Trophoblast cell (in vitro differentiated cells and primary cell): ENCODE data around the gene TUNAR.

Source experiments
- DNase-seq, 2 donors: peaks; one replicate each; pipeline ENCODE4 v3.0.0-alpha.2; 2016
- H2AFZ ChIP-seq: 2 replicates; pipeline ENCODE4 v1.6.1; 2013; ENCODE audit warnings: low read length, moderate library complexity, mild to moderate bottlenecking; ENCODE audit not compliant: insufficient read depth, poor library complexity
- H2AK5ac ChIP-seq: 2 replicates; pipeline ENCODE4 v1.6.1; 2013; ENCODE audit warnings: mild to moderate bottlenecking, low read length
- H2BK120ac ChIP-seq: 2 replicates; pipeline ENCODE4 v1.6.1; 2013; ENCODE audit warnings: low read length, mild to moderate bottlenecking, moderate library complexity; ENCODE audit not compliant: insufficient read depth, poor library complexity
- H2BK12ac ChIP-seq: 2 replicates; pipeline ENCODE4 v1.6.1; 2013; ENCODE audit warnings: mild to moderate bottlenecking, low read length, moderate library complexity
- H2BK5ac ChIP-seq: 2 replicates; pipeline ENCODE4 v1.6.1; 2013; ENCODE audit warnings: low read length, low read depth, moderate library complexity, mild to moderate bottlenecking; ENCODE audit not compliant: poor library complexity
- H3K14ac ChIP-seq: 2 replicates; pipeline ENCODE4 v1.6.1; 2013; ENCODE audit warnings: mild to moderate bottlenecking, low read length
- H3K18ac ChIP-seq: 2 replicates; pipeline ENCODE4 v1.6.1; 2013; ENCODE audit warnings: mild to moderate bottlenecking, low read length
- H3K23ac ChIP-seq: 2 replicates; pipeline ENCODE4 v1.6.1; 2013; ENCODE audit warnings: low read length
- H3K27ac ChIP-seq: 2 replicates; pipeline ENCODE4 v1.5.1; 2013; ENCODE audit warnings: low read depth, mild to moderate bottlenecking, inconsistent platforms, low read length, moderate library complexity
- H3K27me3 ChIP-seq: 2 replicates; pipeline ENCODE4 v1.6.1; 2013; ENCODE audit warnings: inconsistent platforms, mild to moderate bottlenecking, low read length, moderate library complexity; ENCODE audit not compliant: insufficient read depth
- H3K36me3 ChIP-seq, 2 experiments: 1 replicate in 1 of 2; 2 replicates in 1 of 2; pipeline ENCODE4 v1.6.1; 2013; ENCODE audit warnings: low read length in 2 of 2, mild to moderate bottlenecking in 2 of 2, moderate library complexity in 1 of 2; ENCODE audit not compliant: insufficient read depth in 2 of 2, control insufficient read depth in 1 of 2
- H3K4ac ChIP-seq: 2 replicates; pipeline ENCODE4 v1.6.1; 2013; ENCODE audit warnings: low read depth, mild to moderate bottlenecking, low read length, moderate library complexity
- H3K4me1 ChIP-seq, 2 experiments: 1 replicate in 1 of 2; 2 replicates in 1 of 2; pipeline ENCODE4 v1.6.1; 2013; ENCODE audit warnings: low read length in 2 of 2, mild to moderate bottlenecking in 2 of 2, moderate library complexity in 1 of 2; ENCODE audit not compliant: insufficient read depth in 2 of 2, control insufficient read depth in 1 of 2
- H3K4me2 ChIP-seq: 2 replicates; pipeline ENCODE4 v1.6.1; 2013; ENCODE audit warnings: inconsistent platforms, mild to moderate bottlenecking, low read length, moderate library complexity
- H3K4me3 ChIP-seq: 2 replicates; pipeline ENCODE4 v1.5.1; 2013; ENCODE audit warnings: mild to moderate bottlenecking, low read depth, low read length, inconsistent platforms
- H3K79me1 ChIP-seq: one replicate; pipeline ENCODE4 v1.6.1; 2013; ENCODE audit warnings: low read length
- H3K79me2 ChIP-seq: 2 replicates; pipeline ENCODE4 v1.6.1; 2013; ENCODE audit warnings: low read length, mild to moderate bottlenecking; ENCODE audit not compliant: control insufficient read depth, insufficient read depth, poor library complexity
- H3K9ac ChIP-seq: 2 replicates; pipeline ENCODE4 v1.6.1; 2013; ENCODE audit warnings: mild to moderate bottlenecking, low read length
- H3K9me3 ChIP-seq: 2 replicates; pipeline ENCODE4 v1.6.1; 2013; ENCODE audit warnings: low read depth, mild to moderate bottlenecking, control low read depth, inconsistent platforms, low read length; ENCODE audit not compliant: insufficient read depth
- H4K12ac ChIP-seq: 2 replicates; pipeline ENCODE4 v1.6.1; 2013; ENCODE audit warnings: low read depth, mild to moderate bottlenecking, low read length, moderate library complexity
- H4K8ac ChIP-seq: 2 replicates; pipeline ENCODE4 v1.6.1; 2013; ENCODE audit warnings: low read depth, mild to moderate bottlenecking, low read length, moderate library complexity
- H4K91ac ChIP-seq: one replicate; pipeline ENCODE4 v1.6.1; 2013; ENCODE audit warnings: low read depth, mild to moderate bottlenecking, low read length, moderate library complexity
- WGBS: extraction: QIAGEN DNeasy Blood & Tissue Kit; methylation state at CpG from one replicate; pipeline ENCODE4 v1.1.7; 2013; ENCODE audit warnings: missing lambda C conversion rate; ENCODE audit not compliant: insufficient read length, insufficient coverage; ENCODE audit errors: extremely low coverage; 5-methylcytosine and 5-hydroxymethylcytosine counted together

The TUNAR gene

GRCh38 chr14:95869776-95870175 is 6.9 kb upstream of the TUNAR start:
- no peak overlapping the region for H2AK5ac ChIP-seq
- H4K12ac ChIP-seq: no peak overlapping the region
- H2AFZ ChIP-seq: no peak overlapping the region
- no peak overlapping the region for H4K91ac ChIP-seq
- no peak overlapping the region for H4K8ac ChIP-seq
- no CpG with 5 or more reads among the region's 6 CpGs for WGBS
- H2BK12ac ChIP-seq: no peak overlapping the region
- no peak overlapping the region for H2BK120ac ChIP-seq
- no peak overlapping the region for H3K4me2 ChIP-seq
- no peaks in the 10 kb centered on the region for H3K36me3 ChIP-seq
- H3K79me1 ChIP-seq: no peaks in the 10 kb centered on the region
- peaks cover 3% of the 10 kb centered on the region for H3K9me3 ChIP-seq
- H3K18ac ChIP-seq: no peak overlapping the region
- H3K4me3 ChIP-seq: no peak overlapping the region
- DNase-seq: no peak
- no peak overlapping the region for H3K4ac ChIP-seq
- no peaks in the 10 kb centered on the region for H3K4me1 ChIP-seq
- peaks cover 2% of the 10 kb centered on the region for H3K27me3 ChIP-seq
- H3K14ac ChIP-seq: no peak overlapping the region
- H3K27ac ChIP-seq: no peak overlapping the region
- no peaks in the 10 kb centered on the region for H3K79me2 ChIP-seq
- H3K23ac ChIP-seq: no peak overlapping the region
- no peak overlapping the region for H3K9ac ChIP-seq
- H2BK5ac ChIP-seq: no peak overlapping the region

GRCh38 chr14:95870772-95871171 is 5.9 kb upstream of the TUNAR start:
- Histone ChIP-seq H3K4me3 (no peak overlapping the region), H4K8ac (no peak overlapping the region), H3K79me1 (no peaks in the 10 kb centered on the region), H3K27me3 (peaks cover 9% of the 10 kb centered on the region), H2BK120ac (no peak overlapping the region), H2AK5ac (no peak overlapping the region), H3K79me2 (no peaks in the 10 kb centered on the region), H3K27ac (no peak overlapping the region), H3K9me3 (peaks cover 3% of the 10 kb centered on the region), H3K36me3 (no peaks in the 10 kb centered on the region), H2BK5ac (no peak overlapping the region), H2BK12ac (no peak overlapping the region), H3K18ac (no peak overlapping the region), H4K91ac (no peak overlapping the region), H3K14ac (no peak overlapping the region), H2AFZ (no peak overlapping the region), H3K4ac (no peak overlapping the region), H3K4me1 (no peaks in the 10 kb centered on the region), H3K4me2 (no peak overlapping the region), H3K23ac (no peak overlapping the region), H4K12ac (no peak overlapping the region), H3K9ac (no peak overlapping the region)
- WGBS: no CpG with 5 or more reads among the region's 7 CpGs
- no peak for DNase-seq

GRCh38 chr14:95871531-95871930 is 5.1 kb upstream of the TUNAR start:
- no peak overlapping the region for H3K27ac ChIP-seq
- no peaks in the 10 kb centered on the region for H3K79me1 ChIP-seq
- H3K36me3 ChIP-seq: no peaks in the 10 kb centered on the region
- DNase-seq: no peak
- peaks cover 5 to 6% of the 10 kb centered on the region in 2 experiments for H3K4me1 ChIP-seq
- no peak overlapping the region for H2BK12ac ChIP-seq
- no CpG with 5 or more reads among the region's 4 CpGs for WGBS
- no peak overlapping the region for H4K91ac ChIP-seq
- H3K4me2 ChIP-seq: no peak overlapping the region
- H3K9me3 ChIP-seq: peaks cover 3% of the 10 kb centered on the region
- H3K4ac ChIP-seq: no peak overlapping the region
- no peak overlapping the region for H2AK5ac ChIP-seq
- no peak overlapping the region for H3K9ac ChIP-seq
- no peak overlapping the region for H3K23ac ChIP-seq
- no peak overlapping the region for H3K4me3 ChIP-seq
- no peak overlapping the region for H2BK5ac ChIP-seq
- H4K8ac ChIP-seq: no peak overlapping the region
- no peak overlapping the region for H3K14ac ChIP-seq
- H3K27me3 ChIP-seq: peaks cover 16% of the 10 kb centered on the region
- no peaks in the 10 kb centered on the region for H3K79me2 ChIP-seq
- H2BK120ac ChIP-seq: no peak overlapping the region
- H3K18ac ChIP-seq: no peak overlapping the region
- no peak overlapping the region for H2AFZ ChIP-seq
- no peak overlapping the region for H4K12ac ChIP-seq

- H4K91ac ChIP-seq: no peak overlapping the region
- H4K8ac ChIP-seq: no peak overlapping the region
- no peak overlapping the region for H2AK5ac ChIP-seq
- no peak overlapping the region for H3K27ac ChIP-seq
- no peak overlapping the region for H3K4me2 ChIP-seq
- no peak overlapping the region for H2BK12ac ChIP-seq
- DNase-seq: no peak
- H3K4ac ChIP-seq: no peak overlapping the region
- no peak overlapping the region for H2BK120ac ChIP-seq
- no peak overlapping the region for H3K9ac ChIP-seq
- no peaks in the 10 kb centered on the region for H3K36me3 ChIP-seq
- H3K9me3 ChIP-seq: peaks cover 3% of the 10 kb centered on the region
- no CpG with 5 or more reads among the region's 3 CpGs for WGBS
- peaks cover 29% of the 10 kb centered on the region for H3K27me3 ChIP-seq
- H3K4me1 ChIP-seq: peaks cover 5 to 9% of the 10 kb centered on the region in 2 experiments
- no peak overlapping the region for H2AFZ ChIP-seq
- no peak overlapping the region for H3K23ac ChIP-seq
- H3K14ac ChIP-seq: no peak overlapping the region
- H3K18ac ChIP-seq: no peak overlapping the region
- no peaks in the 10 kb centered on the region for H3K79me2 ChIP-seq
- H3K79me1 ChIP-seq: no peaks in the 10 kb centered on the region
- H3K4me3 ChIP-seq: no peak overlapping the region
- H2BK5ac ChIP-seq: no peak overlapping the region
- no peak overlapping the region for H4K12ac ChIP-seq
Observed at GRCh38 chr14:95872777-95873176, 3.9 kb upstream of the TUNAR start.
